HepG2 (cell line): Measurements from ENCODE around the gene TACC3. TPM values are rescaled to one million over a fixed set of nuclear protein-coding genes. Genes with fewer than 3 reads are reported as not detected.

Experiments
- CAMTA2 ChIP-seq: sonication (generic); formaldehyde crosslinking; IDR thresholded peaks from 2 replicates; pipeline ENCODE4 v1.4.0; 2020; ENCODE audit warnings: mild to moderate bottlenecking, missing genetic modification reagents, borderline replicate concordance
- DNMT3B ChIP-seq: conservative IDR thresholded peaks from 2 replicates; pipeline ENCODE4 v1.6.1; 2016; ENCODE audit warnings: missing biosample characterization, control low read depth
- FIP1L1 ChIP-seq: fragments of 200-400 bp; formaldehyde crosslinking; IDR thresholded peaks from 2 replicates; pipeline ENCODE4 v1.6.1; 2018; ENCODE audit warnings: low read depth, mild to moderate bottlenecking, low read length, moderate library complexity, borderline replicate concordance; ENCODE audit not compliant: insufficient read depth
- HCFC1 ChIP-seq: fragments of 150-350 bp; IDR thresholded peaks from 2 replicates; pipeline ENCODE4 v1.6.1; 2014; ENCODE audit warnings: low read depth, low read length
- HNF1A ChIP-seq, 2 experiments: sonication (generic) in 1 of 2; formaldehyde crosslinking in 1 of 2; IDR thresholded peaks; 2 replicates each; pipeline versions ENCODE4 v1.4.0 to v1.6.1; 2016 to 2020; ENCODE audit warnings: borderline replicate concordance in 1 of 2, low read depth in 1 of 2, mild to moderate bottlenecking in 1 of 2, missing genetic modification reagents in 1 of 2
- JUNB ChIP-seq: sonication (generic); formaldehyde crosslinking; IDR thresholded peaks from 2 replicates; pipeline ENCODE4 v1.8.0; 2022; ENCODE audit warnings: missing genetic modification reagents, mild to moderate bottlenecking, borderline replicate concordance
- JUND ChIP-seq: sonication (generic); formaldehyde crosslinking; IDR thresholded peaks from 2 replicates; pipeline ENCODE4 v1.8.0; 2022; ENCODE audit warnings: mild to moderate bottlenecking, missing genetic modification reagents
- MAX ChIP-seq: IDR thresholded peaks from 2 replicates; pipeline ENCODE4 v1.6.1; 2012; ENCODE audit warnings: inconsistent platforms
- MTF1 ChIP-seq: sonication (generic); formaldehyde crosslinking; IDR thresholded peaks from 2 replicates; pipeline ENCODE4 v1.5.0; 2020; ENCODE audit warnings: missing genetic modification reagents
- NFE2L2 ChIP-seq: fragments of 150-350 bp; IDR thresholded peaks from 2 replicates; pipeline ENCODE4 v1.6.1; 2014; ENCODE audit warnings: low read length
- RERE ChIP-seq: IDR thresholded peaks from 2 replicates; pipeline ENCODE4 v1.6.1; 2016; ENCODE audit warnings: low read depth, missing genetic modification reagents, missing compliant biosample characterization
- SRF ChIP-seq: IDR thresholded peaks from 2 replicates; pipeline ENCODE4 v1.6.1; 2011; ENCODE audit warnings: mild to moderate bottlenecking, low read depth, low read length, moderate library complexity
- TBX2 ChIP-seq: sonication (generic); formaldehyde crosslinking; IDR thresholded peaks from 2 replicates; pipeline ENCODE4 v1.5.0; 2020; ENCODE audit warnings: missing genetic modification reagents, mild to moderate bottlenecking, borderline replicate concordance
- TOPORS ChIP-seq: sonication (generic); formaldehyde crosslinking; IDR thresholded peaks from 2 replicates; pipeline ENCODE4 v1.8.0; 2023; ENCODE audit warnings: mild to moderate bottlenecking, missing genetic modification reagents
- ZKSCAN5 ChIP-seq: sonication (generic); formaldehyde crosslinking; IDR thresholded peaks from 2 replicates; pipeline ENCODE4 v1.5.1; 2020; ENCODE audit warnings: mild to moderate bottlenecking, missing genetic modification reagents
- ZNF292 ChIP-seq: sonication (generic); formaldehyde crosslinking; IDR thresholded peaks from 2 replicates; pipeline ENCODE4 v1.8.1; 2022; ENCODE audit warnings: mild to moderate bottlenecking, low read depth, missing genetic modification reagents, borderline replicate concordance
- ZNF446 ChIP-seq: sonication (generic); formaldehyde crosslinking; IDR thresholded peaks from 2 replicates; pipeline ENCODE4 v1.5.0; 2020; ENCODE audit warnings: mild to moderate bottlenecking, missing genetic modification reagents
- ZNF598 ChIP-seq: sonication (generic); formaldehyde crosslinking; IDR thresholded peaks from 2 replicates; pipeline ENCODE4 v1.5.1; 2020; ENCODE audit warnings: mild to moderate bottlenecking, missing genetic modification reagents, borderline replicate concordance
- ZNF619 ChIP-seq: sonication (generic); formaldehyde crosslinking; IDR thresholded peaks from 2 replicates; pipeline ENCODE4 v1.4.0; 2020; ENCODE audit warnings: mild to moderate bottlenecking, missing genetic modification reagents
- ZNF709 ChIP-seq: sonication (generic); formaldehyde crosslinking; IDR thresholded peaks from 2 replicates; pipeline ENCODE4 v1.5.0; 2020; ENCODE audit warnings: mild to moderate bottlenecking, missing genetic modification reagents
- polyA plus RNA-seq, 8 experiments: library from polyadenylated mRNA; depleted of rRNA in 3 of 8; stranded (reverse) in 7 of 8; unstranded in 1 of 8; fragments of >200 nt; fragmentation: Illumina TruSeq in 4 of 8; extraction: Trizol in 4 of 8; gene quantifications; 2 replicates each; pipeline versions ENCODE4 v1.2.1 to v1.2.3, GENCODE V29; 2011 to 2016; ENCODE audit warnings: low read depth in 4 of 8, missing spikeins in 1 of 8, mixed read lengths in 1 of 8; ENCODE audit not compliant: insufficient read depth in 1 of 8
- total RNA-seq, 5 experiments: library from RNA; depleted of rRNA; stranded (reverse); fragments of >200 nt; fragmentation: Illumina TruSeq; extraction: Trizol; gene quantifications; 2 replicates each; pipeline ENCODE4 v1.2.3, GENCODE V29; 2016; ENCODE audit warnings: low read depth in 1 of 5

Gene TACC3
- total and polyA plus RNA-seq, 2 of the 13 experiments (the other 11 are each of a cell fraction or from before 2014, with no cell fraction given) = 20.3 to 21.2 TPM

GRCh38 chr4:1712216-1713002 lies 8.9 kb upstream of the TACC3 start, which contains the start of gene SLBP (continued):
- TF ChIP-seq RERE (peak; percentile 39; the same call in 1 of the 2 replicates), SRF (no peak), ZNF619 (CRISPR knock-in tag) (no peak), MAX (peak; percentile 100), HCFC1 (no peak), CAMTA2 (CRISPR knock-in tag) (peak; percentile 98), NFE2L2 (no peak), ZNF446 (CRISPR knock-in tag) (peak; percentile 99), ZNF709 (CRISPR knock-in tag) (peak; percentile 98), JUNB (CRISPR knock-in tag) (peak; percentile 81; the same call in 1 of the 2 replicates), ZNF292 (CRISPR knock-in tag) (no peak), DNMT3B (CRISPR knock-in tag) (0 out of 2 replicates have a peak, but pooled peaks have one; percentile 41), HNF1A (IDR thresholded peaks at IDR 0.05; ENCODE audit: low read depth) (no peak), HNF1A (CRISPR knock-in tag; IDR thresholded peaks at IDR 0.05; ENCODE audit: borderline replicate concordance) (peak; percentile 82), TBX2 (CRISPR knock-in tag) (peak; percentile 98), ZKSCAN5 (CRISPR knock-in tag) (no peak), MTF1 (peak; percentile 93; the same call in 1 of the 2 replicates), ZNF598 (CRISPR knock-in tag) (no peak), TOPORS (CRISPR knock-in tag) (peak; percentile 96), JUND (CRISPR knock-in tag) (peak; percentile 61; the same call in 1 of the 2 replicates), FIP1L1 (no peak)
